ENCODE measurements around the gene AKT3.

AKT3 gene

GRCh38 chr1:243559575-243560162 lies 290.4 kb downstream of the AKT3 start:
- TF ChIP-seq SIN3A (IDR thresholded peaks at IDR 0.05; ENCODE audit: borderline replicate concordance, insufficient read depth, low read length): no peak
- TF ChIP-seq TAF1 (IDR thresholded peaks at IDR 0.05; ENCODE audit: borderline replicate concordance, insufficient read depth, low read length): no peak
- no peak for TF ChIP-seq REST (IDR thresholded peaks at IDR 0.05; ENCODE audit: insufficient read depth in 1 of 2, low read depth in 2 of 2, low read length in 2 of 2)
- TF ChIP-seq FOXP2 (optimal IDR thresholded peaks at IDR 0.05; ENCODE audit: borderline replicate concordance, extremely low read depth, extremely low read length, insufficient read depth): no peak
- TF ChIP-seq POLR2AphosphoS5 (IDR thresholded peaks at IDR 0.05; ENCODE audit: low read depth, low read length): no peak

GRCh38 chr1:243558576-243558975 lies 291.5 kb downstream of the AKT3 start:
- TF ChIP-seq TAF1 (IDR thresholded peaks at IDR 0.05; ENCODE audit: borderline replicate concordance, insufficient read depth, low read length) (no peak), POLR2AphosphoS5 (IDR thresholded peaks at IDR 0.05; ENCODE audit: low read depth, low read length) (no peak), SIN3A (IDR thresholded peaks at IDR 0.05; ENCODE audit: borderline replicate concordance, insufficient read depth, low read length) (no peak)

- no peak for TF ChIP-seq POLR2AphosphoS5 (IDR thresholded peaks at IDR 0.05; ENCODE audit: low read depth, low read length)
- no peak for TF ChIP-seq REST (IDR thresholded peaks at IDR 0.05; ENCODE audit: insufficient read depth in 1 of 2, low read depth in 2 of 2, low read length in 2 of 2)
- no peak for TF ChIP-seq SIN3A (IDR thresholded peaks at IDR 0.05; ENCODE audit: borderline replicate concordance, insufficient read depth, low read length)
- no peak for TF ChIP-seq TAF1 (IDR thresholded peaks at IDR 0.05; ENCODE audit: borderline replicate concordance, insufficient read depth, low read length)
- no peak for TF ChIP-seq FOXP2 (optimal IDR thresholded peaks at IDR 0.05; ENCODE audit: borderline replicate concordance, extremely low read depth, extremely low read length, insufficient read depth)
Measured at GRCh38 chr1:243557866-243558265, 292.2 kb downstream of the AKT3 start.

GRCh38 chr1:243554686-243555085 lies 295.4 kb downstream of the AKT3 start:
- TF ChIP-seq TAF1 (IDR thresholded peaks at IDR 0.05; ENCODE audit: borderline replicate concordance, insufficient read depth, low read length) (no peak), REST (IDR thresholded peaks at IDR 0.05; ENCODE audit: insufficient read depth in 1 of 2, low read depth in 2 of 2, low read length in 2 of 2) (no peak), SIN3A (IDR thresholded peaks at IDR 0.05; ENCODE audit: borderline replicate concordance, insufficient read depth, low read length) (no peak), POLR2AphosphoS5 (IDR thresholded peaks at IDR 0.05; ENCODE audit: low read depth, low read length) (no peak), FOXP2 (optimal IDR thresholded peaks at IDR 0.05; ENCODE audit: borderline replicate concordance, extremely low read depth, extremely low read length, insufficient read depth) (no peak)

- no peak for TF ChIP-seq REST (IDR thresholded peaks at IDR 0.05; ENCODE audit: insufficient read depth in 1 of 2, low read depth in 2 of 2, low read length in 2 of 2)
- no peak for TF ChIP-seq TAF1 (IDR thresholded peaks at IDR 0.05; ENCODE audit: borderline replicate concordance, insufficient read depth, low read length)
- no peak for TF ChIP-seq FOXP2 (optimal IDR thresholded peaks at IDR 0.05; ENCODE audit: borderline replicate concordance, extremely low read depth, extremely low read length, insufficient read depth)
- TF ChIP-seq SIN3A (IDR thresholded peaks at IDR 0.05; ENCODE audit: borderline replicate concordance, insufficient read depth, low read length): no peak
- TF ChIP-seq POLR2AphosphoS5 (IDR thresholded peaks at IDR 0.05; ENCODE audit: low read depth, low read length): no peak
Measured at GRCh38 chr1:243553090-243553489, 297.0 kb downstream of the AKT3 start.
